ENCODE measurements around the gene PDE4B.
A peak's percentile ranks its signal among the peaks of the same experiment; 100 is the strongest.

The PDE4B gene

DNA sequence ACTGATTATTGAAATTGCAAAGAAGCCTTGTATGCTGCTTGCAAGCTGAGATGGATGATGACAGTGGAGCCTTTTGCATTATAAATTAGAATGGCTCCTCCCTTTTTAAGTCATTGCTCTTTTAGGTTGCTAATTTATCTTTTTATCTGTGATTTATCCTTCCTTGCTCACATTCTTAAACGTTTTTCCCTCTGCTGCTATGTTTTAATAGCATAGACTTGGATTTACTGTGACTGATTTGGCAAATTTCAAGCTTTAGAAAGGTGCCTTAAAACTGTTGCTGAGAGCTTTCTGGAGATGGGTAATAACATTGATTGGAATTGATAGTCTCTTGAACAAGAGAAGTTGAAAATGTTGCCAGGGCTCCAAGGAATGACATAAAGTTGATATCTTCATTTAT lies 427.8 kb downstream of the PDE4B start:
- DNase-seq (ENCODE audit: low read depth), result no peak
- H3K4me3 ChIP-seq (ENCODE audit: control insufficient read depth, low read depth, low read length), result no peak overlapping the region
- TF ChIP-seq CTCF (IDR thresholded peaks at IDR 0.05; ENCODE audit: control insufficient read depth, insufficient read depth, low read depth, low read length, missing control alignments), result no peak

DNA sequence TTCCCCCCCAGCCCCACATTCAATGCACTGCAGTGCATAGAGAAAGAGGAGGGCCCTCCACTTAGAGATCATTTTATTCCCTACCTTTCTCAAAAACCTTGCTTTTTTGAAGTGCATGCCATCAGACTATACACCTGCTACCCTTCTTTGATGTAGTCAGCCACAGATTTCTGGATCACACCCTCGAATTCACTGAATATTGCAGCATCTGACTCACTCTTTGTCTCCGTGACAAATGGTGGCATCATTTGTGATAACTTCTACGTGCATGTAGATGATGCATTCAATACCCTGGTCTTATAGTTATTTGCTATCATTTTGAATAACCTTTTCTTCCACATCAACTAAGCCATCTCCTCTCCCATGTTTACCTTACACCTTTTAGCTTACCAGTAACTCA lies 431.0 kb downstream of the PDE4B start:
- no peak overlapping the region for H3K4me3 ChIP-seq (ENCODE audit: control insufficient read depth, low read depth, low read length)
- TF ChIP-seq CTCF (IDR thresholded peaks at IDR 0.05; ENCODE audit: control insufficient read depth, insufficient read depth, low read depth, low read length, missing control alignments), result no peak
- no peak for DNase-seq (ENCODE audit: low read depth)

DNA sequence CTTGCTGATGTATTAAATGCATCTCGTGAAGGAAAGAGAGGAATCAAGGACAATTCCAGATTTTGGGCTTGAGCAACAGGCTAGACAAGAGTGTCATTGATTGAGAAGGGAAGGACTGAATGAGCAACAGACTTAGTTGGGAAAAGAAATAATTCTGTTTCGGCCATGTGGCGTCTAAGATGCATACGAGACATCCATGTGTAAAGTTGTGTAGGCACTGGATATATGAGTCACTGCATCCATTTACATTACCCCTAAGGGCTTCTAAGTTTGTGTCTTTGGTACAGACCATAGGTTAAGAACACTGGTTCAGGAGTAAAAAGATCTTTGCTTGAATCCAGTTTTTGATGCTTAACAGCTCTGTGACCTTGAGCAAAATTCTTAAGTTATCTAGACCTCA lies 434.3 kb downstream of the PDE4B start:
- DNase-seq (ENCODE audit: low read depth), result no peak
- TF ChIP-seq CTCF (IDR thresholded peaks at IDR 0.05; ENCODE audit: control insufficient read depth, insufficient read depth, low read depth, low read length, missing control alignments), result no peak
- H3K4me3 ChIP-seq (ENCODE audit: control insufficient read depth, low read depth, low read length), result no peak overlapping the region

DNA sequence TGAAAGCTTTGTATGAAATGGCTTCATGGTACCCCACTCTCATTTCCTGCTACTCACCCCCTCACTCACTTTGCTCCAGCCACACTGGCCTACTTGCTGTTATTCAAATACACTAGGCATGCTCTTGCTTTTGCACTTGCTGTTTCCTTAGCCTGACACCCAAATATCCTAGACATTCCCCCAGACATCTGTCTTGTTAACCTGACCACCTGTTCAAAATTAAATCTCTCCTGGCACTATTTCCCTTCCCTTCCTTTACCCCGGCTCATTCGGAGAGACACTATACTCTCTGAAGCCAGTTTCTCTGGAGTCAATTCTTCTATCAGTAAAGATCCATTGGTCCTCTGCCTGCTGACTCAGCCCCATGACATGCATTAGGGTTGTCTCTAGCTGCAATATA lies 435.3 kb downstream of the PDE4B start:
- no peak for TF ChIP-seq CTCF (IDR thresholded peaks at IDR 0.05; ENCODE audit: control insufficient read depth, insufficient read depth, low read depth, low read length, missing control alignments)
- no peak overlapping the region for H3K4me3 ChIP-seq (ENCODE audit: control insufficient read depth, low read depth, low read length)
- DNase-seq (ENCODE audit: low read depth), result no peak

DNA sequence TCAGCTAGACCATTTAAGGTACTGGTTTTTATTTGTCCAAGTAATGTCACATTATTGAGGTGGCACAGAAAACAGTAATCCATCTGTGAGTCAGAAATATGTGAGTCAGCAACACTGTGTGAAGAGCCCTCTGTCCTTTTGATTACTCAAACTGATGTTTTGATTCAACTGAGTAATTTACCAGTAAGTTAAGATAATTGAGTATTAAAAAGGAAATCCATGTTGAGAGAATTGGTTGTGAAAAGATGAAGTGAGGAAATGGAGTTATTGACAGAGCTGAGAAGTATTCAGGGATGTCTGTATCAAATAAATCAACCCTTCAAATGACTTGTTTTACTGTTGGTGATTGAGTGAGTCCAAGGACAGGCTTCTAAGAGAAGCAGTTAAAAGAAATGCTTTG lies 438.5 kb downstream of the PDE4B start:
- DNase-seq (ENCODE audit: low read depth), result peak; percentile 25
- no peak for TF ChIP-seq CTCF (IDR thresholded peaks at IDR 0.05; ENCODE audit: control insufficient read depth, insufficient read depth, low read depth, low read length, missing control alignments)
- no peak overlapping the region for H3K4me3 ChIP-seq (ENCODE audit: control insufficient read depth, low read depth, low read length)

DNA sequence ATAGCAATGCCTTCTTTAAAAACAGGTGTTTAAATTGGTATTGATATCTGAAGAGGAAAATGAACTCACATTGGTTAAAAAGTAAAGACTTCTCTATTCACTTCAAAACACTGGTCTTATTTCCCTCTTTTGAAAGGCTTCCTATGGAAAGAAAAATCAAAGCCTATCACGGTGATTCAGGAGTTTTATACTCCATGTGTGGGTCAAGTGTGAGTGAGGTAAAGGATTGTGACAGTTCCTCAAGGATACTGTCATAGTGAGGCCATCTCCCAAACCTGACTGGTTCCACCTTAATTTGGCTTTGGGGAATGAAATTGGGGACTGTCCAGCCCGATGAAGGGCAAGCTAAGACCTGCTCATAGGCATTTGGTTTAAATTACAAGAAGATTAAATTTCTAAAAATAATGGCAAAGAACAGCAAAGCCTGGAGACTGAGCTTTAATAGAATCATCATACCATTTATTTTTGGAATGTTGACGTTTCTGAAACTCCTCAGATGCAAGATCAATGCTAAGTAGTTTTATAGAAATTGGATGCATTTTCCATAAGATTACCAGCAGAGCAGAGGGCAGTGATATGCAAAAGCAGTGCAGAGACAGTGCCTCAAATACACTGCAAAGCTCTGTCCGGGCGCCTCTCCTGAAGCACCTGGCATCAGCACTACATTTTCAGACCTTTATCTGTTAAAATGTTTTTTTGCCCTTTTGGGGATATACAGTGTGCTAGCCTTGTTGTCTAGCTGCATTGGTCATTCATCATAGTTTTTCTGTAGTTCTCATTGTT lies 439.2 kb downstream of the PDE4B start:
- H3K4me3 ChIP-seq (ENCODE audit: control insufficient read depth, low read depth, low read length), result no peak overlapping the region
- no peak for DNase-seq (ENCODE audit: low read depth)
- TF ChIP-seq CTCF (IDR thresholded peaks at IDR 0.05; ENCODE audit: control insufficient read depth, insufficient read depth, low read depth, low read length, missing control alignments), result no peak

Measured in AG09309 (cell line).